ENCODE data around the gene WWOX.

The WWOX gene

GRCh38 chr16:78903843-78904242 is 804.4 kb downstream of the WWOX start:
- no peak for DNase-seq (ENCODE audit: low read depth)

GRCh38 chr16:78906135-78906534 is 806.7 kb downstream of the WWOX start:
- no peak for DNase-seq (ENCODE audit: low read depth)

- no peak for DNase-seq (ENCODE audit: low read depth)
Measured at GRCh38 chr16:78909226-78909625, 809.8 kb downstream of the WWOX start.

- DNase-seq (ENCODE audit: low read depth): peak; percentile 34
Measured at GRCh38 chr16:78915811-78916345, 816.4 kb downstream of the WWOX start.

- no peak for DNase-seq (ENCODE audit: low read depth)
Measured at GRCh38 chr16:78916928-78917545, 817.6 kb downstream of the WWOX start.

- DNase-seq (ENCODE audit: low read depth): no peak
Measured at GRCh38 chr16:78918805-78919305, 819.4 kb downstream of the WWOX start.

GRCh38 chr16:78919852-78920251 is 820.4 kb downstream of the WWOX start:
- no peak for DNase-seq (ENCODE audit: low read depth)

- DNase-seq (ENCODE audit: low read depth): no peak
Measured at GRCh38 chr16:78920621-78921020, 821.2 kb downstream of the WWOX start.

GRCh38 chr16:78925083-78925767 is 825.8 kb downstream of the WWOX start:
- no peak for DNase-seq (ENCODE audit: low read depth)

- no peak for DNase-seq (ENCODE audit: low read depth)
Measured at GRCh38 chr16:78926723-78927210, 827.3 kb downstream of the WWOX start.

GRCh38 chr16:78927766-78928165 is 828.3 kb downstream of the WWOX start:
- no peak for DNase-seq (ENCODE audit: low read depth)

GRCh38 chr16:78929841-78930240 is 830.4 kb downstream of the WWOX start:
- no peak for DNase-seq (ENCODE audit: low read depth)

- DNase-seq (ENCODE audit: low read depth): no peak
Measured at GRCh38 chr16:78930561-78930960, 831.1 kb downstream of the WWOX start.

- no peak for DNase-seq (ENCODE audit: low read depth)
Measured at GRCh38 chr16:78931267-78931666, 831.8 kb downstream of the WWOX start.

GRCh38 chr16:78931678-78932077 is 832.2 kb downstream of the WWOX start:
- no peak for DNase-seq (ENCODE audit: low read depth)

- DNase-seq (ENCODE audit: low read depth): no peak
Measured at GRCh38 chr16:78932355-78932943, 833.0 kb downstream of the WWOX start.

- DNase-seq (ENCODE audit: low read depth): no peak
Measured at GRCh38 chr16:78936060-78936459, 836.6 kb downstream of the WWOX start.

GRCh38 chr16:78939597-78939996 is 840.1 kb downstream of the WWOX start:
- no peak for DNase-seq (ENCODE audit: low read depth)

- DNase-seq (ENCODE audit: low read depth): no peak
Measured at GRCh38 chr16:78942625-78943245, 843.3 kb downstream of the WWOX start.

GRCh38 chr16:78945336-78945735 is 845.9 kb downstream of the WWOX start:
- no peak for DNase-seq (ENCODE audit: low read depth)

GRCh38 chr16:78946556-78946955 is 847.1 kb downstream of the WWOX start:
- DNase-seq (ENCODE audit: low read depth): no peak

- no peak for DNase-seq (ENCODE audit: low read depth)
Measured at GRCh38 chr16:78950768-78951167, 851.3 kb downstream of the WWOX start.

All from CMK (cell line).